Stimulated activated CD8-positive, alpha-beta memory T cell treated with anti-CD3 and anti-CD28 coated beads, Interleukin-15, amount 100 ng/mL, for 1 hour (primary cell): ENCODE data around the gene CNDP1.

Experiments used
- DNase-seq: peaks from one replicate; pipeline ENCODE4 v3.0.0-alpha.2; 2020; ENCODE audit warnings: low read depth

Gene CNDP1

DNA sequence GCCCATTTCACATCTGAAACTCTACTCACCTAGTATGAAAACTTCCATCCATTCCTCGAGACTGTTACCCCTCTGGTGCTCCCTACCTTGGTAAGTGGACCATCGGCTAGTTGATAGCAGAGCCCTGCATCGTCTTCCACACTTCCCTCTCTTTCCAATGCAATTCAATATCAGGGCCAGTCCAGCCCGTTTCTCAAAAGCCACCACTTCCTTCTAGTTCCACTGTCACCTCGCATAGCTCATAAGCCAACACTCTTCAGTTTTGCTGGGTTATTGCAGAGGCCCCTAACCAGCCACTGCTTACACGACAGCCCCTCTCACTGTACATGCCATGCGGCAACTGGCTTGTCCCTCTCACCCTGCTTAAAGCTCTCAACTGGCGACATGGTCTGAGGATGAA is 53.1 kb downstream of the CNDP1 start:
- DNase-seq: no peak

DNA sequence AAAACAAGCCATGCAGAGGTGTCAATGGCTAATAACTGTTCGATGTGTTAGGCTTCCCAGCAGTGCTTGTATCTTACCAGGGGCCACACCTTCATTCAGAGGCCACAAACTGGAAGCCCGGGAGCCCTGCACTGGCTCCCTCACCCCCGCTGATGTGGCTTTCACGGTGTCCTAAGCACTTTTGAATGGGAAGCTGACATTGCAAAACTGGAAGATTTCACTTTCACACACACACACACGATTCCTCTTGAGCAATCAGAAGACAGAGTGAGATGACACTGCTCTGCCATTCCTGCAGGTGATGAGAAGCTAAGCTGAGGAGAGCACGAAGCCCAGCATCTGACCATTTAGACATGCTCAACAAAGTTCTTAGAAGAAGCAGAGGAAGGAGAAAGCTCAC is 54.7 kb downstream of the CNDP1 start:
- no peak for DNase-seq

DNA sequence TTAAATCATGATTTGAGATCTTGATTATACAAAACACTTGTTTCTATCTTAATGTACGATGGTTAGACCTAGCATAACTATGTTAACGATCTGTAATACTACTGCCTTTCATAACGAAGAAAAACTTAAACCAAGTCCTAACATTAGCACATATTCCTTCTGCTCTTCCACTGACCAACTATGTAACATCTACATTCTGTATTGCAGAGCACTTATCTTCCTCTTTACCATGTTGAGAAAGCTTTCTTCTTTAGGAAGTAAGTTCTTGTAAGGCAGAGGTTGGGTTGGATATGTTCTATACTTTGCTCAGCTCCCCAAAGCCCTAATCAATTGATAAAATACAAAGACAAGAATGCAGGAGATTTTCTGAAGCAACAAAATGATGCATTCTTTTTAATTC is 55.5 kb downstream of the CNDP1 start:
- DNase-seq: no peak

DNA sequence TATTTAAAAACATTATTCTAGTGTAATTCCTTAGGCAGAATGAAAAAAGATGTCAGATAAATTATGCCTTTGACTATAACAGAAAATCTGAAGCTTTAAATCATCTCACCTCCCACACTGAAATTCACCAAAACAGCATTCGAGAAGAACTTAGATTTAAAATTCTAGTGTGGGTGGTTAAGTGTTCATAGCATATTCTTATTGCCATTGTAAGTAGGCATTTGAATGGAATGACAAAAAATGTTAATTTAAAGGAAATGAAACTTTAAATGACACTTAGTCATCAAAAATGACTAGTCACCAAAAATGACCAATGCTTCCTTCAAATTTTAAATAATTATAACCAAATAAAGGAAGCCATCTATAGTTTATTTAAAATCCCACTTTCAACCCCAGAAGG is 56.4 kb downstream of the CNDP1 start:
- DNase-seq: no peak

DNA sequence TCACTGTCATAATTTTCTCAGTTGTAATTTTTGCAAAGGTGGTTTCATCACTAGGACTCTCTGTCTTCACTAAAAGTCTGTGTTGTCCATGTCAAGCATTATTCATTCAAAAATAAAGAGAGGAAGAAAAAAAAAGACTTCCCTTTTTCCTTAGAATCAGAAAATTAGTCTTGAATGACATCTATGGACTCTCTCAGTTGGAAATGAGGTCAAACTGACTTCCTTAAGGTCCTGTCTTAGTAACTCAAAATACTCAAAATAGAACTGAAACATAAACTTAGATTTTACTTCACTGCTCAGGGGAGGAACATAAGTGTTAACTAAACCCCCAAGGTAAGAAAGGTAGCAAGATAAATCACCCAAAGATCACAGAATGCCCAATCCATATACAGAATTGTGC is 61.1 kb downstream of the CNDP1 start:
- DNase-seq: no peak

DNA sequence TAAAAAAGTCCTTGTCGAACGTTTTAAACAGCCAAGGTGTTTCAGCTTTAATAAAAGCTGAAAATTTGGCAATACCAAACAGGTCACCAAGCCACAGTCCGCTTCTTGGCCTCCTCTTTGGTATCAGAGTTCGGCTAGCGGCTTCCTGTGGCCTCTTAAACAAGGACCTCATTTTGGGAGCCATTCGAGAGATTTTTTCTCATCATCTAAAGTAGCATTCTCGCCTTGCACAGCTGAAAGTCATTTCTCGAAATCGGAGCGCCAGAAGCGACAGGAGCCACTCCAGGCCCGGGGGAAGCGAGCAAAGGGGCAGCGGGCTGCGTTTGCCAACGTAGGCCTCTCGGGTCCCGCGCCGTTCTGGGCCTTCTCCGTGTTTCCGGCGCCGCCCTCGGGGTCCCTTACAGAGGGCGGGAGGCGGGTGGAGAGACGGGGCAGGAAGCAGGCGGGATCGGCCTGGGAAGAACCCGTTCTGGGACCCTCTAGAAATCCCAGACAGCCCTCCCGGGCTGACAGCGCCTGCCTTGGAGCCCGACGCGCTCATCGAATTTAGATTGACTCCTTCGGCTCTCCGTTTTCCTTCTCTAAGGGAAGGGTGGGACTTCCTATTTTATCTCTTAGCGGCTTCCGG is 62.8 kb downstream of the CNDP1 start:
- peak; percentile 41 for DNase-seq

DNA sequence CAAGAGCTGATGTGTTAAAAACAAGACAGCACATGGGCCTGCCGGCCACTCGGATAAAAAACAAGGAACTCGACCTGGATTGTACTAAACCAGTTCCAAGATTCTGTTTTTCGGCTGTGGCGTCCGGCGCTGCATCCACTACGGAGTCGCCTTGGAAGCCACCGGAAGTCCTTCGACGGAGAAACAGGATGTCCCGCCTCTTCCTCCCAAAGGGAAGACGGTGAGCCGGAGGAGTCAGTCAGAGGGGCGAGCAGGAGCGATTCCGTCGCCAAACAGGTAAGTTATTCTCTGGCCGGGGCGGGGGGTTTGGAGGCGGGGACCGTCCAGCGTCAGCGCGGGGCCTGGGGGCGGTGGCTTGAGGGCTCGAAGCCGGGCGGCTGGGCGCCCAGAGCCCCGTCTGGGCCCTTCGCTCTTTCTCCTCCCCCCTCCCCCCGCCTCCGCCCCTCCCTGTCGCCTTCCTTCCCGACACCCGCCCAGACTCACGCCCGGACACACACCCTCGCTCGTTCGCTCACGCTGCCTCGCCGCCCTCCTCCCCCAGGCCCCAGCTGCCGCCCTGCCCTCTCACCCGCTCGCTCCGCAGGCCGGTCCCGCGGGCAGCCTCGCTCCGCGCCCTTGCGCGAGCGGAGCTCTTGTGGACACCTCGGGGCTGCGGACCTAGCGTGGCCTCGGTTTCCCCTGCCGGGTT is 63.5 kb downstream of the CNDP1 start, which contains the start of gene ZNF407:
ZNF407 (plus strand) TSS at position 209 of the 688 bp plus-strand sequence. CDS start 33,150 bp downstream, outside the sequence.
- DNase-seq: peak; percentile 86

DNA sequence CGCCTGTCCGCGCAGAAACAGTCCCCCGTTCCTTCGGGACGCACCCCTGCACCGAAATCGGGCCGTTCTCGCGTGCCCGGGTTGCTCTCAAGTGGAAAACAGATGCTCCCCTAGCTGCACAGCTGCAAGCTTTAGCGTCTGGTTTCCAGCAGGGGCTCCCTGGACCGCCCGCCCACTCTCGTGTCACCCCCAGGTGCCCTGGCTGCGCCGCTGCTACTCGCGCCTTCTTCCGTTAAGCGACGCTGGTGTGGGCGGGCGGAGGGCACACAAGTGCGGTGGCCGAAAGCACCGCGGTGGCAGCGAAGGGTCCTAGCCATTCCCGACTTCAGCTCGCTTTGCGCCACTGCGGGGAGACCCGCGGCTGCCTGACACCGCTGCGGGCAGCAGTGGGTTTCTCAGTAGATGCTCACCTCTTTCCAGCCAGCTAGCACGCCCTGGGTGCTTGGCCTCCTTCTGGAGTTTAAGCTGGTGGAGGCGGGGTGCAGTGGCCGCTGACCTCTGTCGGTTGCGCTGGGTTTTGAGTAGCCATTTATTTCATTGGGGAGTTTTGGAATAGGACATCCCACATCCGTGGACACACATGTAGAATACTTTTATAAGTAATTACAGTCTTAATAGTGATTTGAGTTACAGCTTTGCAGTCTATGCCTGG is 64.2 kb downstream of the CNDP1 start:
- peak; percentile 35 for DNase-seq

DNA sequence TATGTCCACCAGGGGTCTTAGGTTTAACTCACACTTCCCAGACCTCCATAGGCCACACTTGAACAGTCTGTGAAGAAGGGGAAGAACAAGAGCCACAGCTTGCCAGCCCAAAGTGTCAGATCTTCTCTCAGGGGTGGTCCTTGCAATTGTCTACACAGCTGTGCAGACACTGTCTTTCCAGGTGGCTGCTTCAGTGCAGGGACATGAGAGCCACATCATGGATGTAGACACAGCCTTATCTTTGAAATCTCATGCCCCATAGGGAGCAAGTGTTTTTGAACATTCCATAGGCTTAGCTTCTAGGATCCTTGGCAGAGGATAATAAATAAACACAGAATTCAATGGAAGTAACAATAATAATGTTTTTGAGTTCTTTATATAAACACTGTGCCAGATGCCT is 70.1 kb downstream of the CNDP1 start:
- no peak for DNase-seq

DNA sequence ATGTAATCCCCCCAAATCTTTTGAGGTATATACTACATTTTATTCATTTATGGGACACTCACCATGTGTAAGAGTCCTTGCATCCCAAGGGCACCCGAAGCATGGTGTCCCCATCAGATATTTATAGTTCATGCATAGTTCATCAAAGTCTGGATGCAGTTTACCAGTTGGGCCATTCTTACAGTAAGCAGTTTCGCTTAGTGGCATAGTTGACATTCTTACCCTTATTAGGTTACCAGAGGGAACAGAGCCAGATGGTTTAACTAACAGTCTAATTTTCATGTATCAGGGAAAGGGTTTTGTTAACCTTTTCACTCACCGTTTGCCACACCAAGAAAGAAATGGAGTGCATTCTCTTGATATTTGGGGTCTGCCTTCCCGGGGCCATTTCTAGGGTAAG is 70.5 kb downstream of the CNDP1 start:
- no peak for DNase-seq

DNA sequence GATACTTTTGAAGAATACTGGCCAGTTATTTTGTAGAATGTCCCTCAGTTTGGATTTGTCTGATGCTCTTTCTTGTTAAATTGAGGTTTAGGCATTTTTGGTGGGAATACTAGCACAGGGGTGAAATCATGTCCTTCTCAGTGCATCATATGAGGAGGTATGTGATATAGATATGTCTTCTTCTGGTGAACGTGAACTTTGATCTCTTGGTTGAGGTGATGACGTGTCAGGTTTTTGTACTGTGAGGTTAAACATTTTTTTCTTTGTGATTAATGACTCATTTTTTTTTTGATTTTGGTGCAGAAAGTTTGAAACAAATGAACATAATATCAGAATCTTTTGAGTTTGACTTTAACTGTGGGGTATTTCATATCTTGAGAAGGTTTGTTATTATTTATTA is 74.4 kb downstream of the CNDP1 start:
- DNase-seq: no peak

DNA sequence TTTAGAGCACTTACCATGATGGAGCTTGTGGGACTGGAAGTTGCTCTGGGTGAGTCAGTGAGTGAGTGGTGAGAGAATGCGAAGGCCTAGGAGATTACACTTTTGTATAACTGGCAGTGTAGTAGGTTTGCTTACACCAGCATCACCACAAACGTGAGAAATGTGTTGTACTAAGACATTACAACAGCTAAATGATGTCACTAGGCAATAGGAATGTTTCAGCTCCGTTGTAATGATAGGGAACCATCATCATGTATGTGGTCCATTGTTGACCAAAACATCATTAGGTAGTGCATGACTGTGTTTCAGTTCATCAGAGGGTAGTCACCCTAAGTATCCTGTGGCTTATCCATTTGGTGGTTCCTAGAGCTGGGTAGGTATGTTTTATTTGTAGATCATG is 75.2 kb downstream of the CNDP1 start:
- no peak for DNase-seq

DNA sequence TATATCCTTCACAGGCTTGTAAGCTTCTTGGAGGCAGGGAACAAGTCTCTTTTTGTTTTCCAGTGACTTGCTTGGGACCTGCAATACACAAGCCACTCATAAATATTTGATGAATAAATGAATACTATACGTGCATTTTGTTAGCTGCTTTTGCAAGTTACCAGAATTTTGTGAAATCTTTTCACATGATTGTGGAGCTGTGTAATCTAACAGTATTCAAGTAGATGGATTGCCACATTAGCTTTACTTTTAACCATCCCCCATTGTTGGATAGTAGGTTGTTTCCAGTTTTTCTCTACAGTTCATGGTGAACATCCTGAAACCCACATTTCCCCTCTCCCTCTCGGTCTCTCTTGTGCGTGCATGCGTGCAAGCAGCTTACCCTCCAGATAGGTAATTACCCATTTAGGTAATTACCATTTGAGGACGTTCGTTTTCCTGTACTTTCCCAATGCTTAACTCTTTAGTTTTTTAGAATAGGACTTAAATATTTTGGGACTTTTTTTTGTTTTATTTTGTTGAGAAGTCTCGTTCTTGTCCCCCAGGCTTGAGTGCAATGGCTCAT is 75.8 kb downstream of the CNDP1 start:
- no peak for DNase-seq

DNA sequence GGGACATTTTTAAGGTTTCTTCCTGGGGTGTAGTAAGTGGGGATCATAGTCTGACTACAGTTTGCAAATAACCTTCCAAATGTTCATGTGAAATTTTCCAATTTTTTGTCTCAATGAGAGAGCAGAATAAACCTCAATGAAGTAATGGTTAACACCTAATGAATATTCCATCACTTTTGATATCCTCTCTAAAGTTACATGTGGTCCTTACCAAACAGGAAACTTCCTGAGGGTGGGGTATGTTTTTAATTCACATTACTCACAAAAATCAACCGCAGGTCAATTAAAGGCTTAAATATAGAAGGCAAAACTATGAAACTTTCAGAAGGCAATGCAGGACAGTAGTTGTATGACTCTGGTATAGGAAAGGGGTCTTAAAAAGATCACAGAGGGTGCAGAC is 76.6 kb downstream of the CNDP1 start:
- DNase-seq: no peak

DNA sequence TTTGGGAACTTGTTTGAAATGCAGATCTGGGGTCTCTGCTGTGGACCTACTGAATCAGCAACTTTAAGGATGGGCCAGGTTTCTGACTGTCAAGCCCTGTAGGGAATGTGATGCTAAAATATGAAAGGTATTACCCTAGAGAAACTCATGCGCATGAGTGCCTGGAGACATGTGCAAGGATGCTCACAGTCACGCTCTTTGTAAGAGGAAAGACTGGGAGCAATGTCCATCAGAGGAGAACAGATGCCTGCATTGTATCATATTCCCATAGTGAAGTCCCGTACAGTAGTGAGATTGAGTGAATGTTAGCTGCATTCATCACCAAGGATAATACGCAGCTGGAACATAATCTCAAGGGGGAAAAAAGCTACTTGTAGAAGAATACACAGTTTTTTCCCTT is 77.5 kb downstream of the CNDP1 start:
- no peak for DNase-seq

DNA sequence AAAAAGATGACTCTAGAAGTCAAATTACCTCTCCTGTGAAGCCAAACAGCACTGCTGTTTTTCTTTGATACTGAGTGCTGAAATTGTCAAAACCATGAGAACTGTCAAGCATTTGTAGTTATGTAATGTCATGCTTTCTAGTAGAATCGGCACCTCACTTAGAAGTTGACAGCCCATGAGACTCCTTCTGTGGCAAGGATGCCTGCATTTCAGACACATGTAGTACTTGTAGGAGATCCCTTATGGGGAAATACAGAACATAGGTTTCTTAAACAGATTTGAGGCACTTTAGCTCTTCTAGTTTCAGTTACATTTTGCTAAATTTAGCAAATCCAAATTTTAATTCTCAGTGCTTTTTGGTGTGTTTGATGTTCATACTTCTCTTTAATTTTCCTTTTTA is 79.1 kb downstream of the CNDP1 start:
- DNase-seq: no peak

DNA sequence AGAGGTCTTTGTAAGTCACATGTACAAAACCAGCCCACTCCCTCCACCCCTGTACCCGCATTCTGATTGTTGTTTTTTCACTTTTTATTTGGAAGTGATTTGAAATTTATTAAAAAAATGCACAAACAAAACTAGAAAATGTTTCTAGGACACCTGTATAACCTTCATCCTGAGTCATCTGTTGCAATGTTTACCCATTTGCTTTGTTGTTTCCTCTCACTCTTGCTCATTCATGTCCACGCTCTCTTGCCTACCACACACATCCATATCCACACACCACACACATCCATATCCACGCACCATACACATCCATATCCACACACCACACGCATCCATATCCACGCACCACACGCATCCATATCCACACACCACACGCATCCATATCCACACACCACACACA is 82.2 kb downstream of the CNDP1 start:
- no peak for DNase-seq

DNA sequence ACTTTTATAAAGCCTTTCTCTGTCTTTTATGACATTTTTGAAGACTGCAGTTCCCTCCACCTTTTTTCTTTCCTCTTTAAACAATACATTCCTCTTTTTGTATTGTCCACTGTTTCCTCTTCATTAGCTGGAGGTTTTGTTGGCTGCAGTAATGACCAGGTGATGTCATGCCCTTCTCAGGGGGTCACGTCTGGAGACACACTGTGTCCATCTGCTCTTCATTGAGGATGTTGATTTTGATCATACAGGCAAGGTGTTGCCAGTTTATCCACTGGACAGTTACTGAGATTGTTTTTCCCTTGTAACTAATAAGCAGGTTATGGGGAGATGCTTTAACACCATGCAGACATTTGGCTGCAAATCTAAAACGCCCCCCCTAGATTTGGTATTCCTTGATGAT is 83.2 kb downstream of the CNDP1 start:
- DNase-seq: no peak

DNA sequence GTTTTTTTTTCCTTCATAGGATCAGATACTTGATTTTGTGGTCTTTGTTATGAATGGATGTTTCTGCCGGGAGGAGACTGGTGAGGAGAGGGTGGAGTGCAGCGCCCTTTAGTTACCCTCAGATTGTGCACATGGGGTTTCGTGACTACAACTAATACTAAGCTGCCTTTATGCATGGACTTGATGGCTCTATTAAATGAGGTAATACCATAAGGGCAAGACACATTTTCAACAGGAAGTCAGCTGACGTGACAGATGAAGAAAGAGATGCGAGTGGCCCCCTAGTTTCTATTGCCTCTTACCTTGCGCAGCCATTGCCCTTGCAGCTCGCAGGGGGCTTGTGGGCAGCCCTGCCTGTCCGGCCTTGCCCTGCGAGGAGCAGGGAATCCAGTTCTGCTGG is 87.8 kb downstream of the CNDP1 start:
- DNase-seq: no peak

DNA sequence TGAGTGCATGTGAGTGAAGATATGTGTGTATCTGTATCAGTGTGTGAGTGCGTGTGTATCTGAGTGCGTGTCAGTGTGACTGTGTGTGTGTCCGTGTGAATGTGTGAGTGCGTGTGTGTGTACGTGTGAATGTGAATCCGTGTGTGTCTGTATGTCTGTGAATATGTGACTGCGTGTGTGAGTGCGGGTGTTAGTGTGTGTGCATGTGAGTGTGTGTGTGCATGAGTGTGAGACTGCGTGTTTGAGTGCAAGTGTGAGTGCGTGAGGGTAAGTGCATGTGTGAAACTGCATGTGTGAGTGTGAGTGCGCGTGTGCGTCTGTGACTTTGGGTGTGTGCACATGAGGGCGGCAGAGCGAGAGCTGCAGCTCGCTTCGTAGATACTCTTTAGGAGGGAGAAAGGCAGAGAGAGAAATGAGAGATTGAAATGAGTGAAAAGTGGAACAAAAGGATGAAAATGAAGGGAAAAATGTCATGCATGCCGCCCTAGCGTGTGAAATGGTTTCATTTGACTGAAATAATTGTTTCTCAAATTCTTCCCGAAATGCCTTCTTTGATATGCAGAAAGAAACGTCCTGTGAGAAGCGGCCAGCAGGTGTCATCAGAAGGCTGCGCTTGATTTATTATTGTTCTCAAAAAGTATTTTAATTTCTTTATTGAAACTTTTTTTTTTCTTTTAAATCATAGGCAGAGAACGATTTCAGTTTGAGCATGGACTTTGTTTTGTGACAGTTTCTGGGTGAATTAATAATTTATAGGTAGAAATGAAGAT is 88.9 kb downstream of the CNDP1 start:
- DNase-seq: no peak

DNA sequence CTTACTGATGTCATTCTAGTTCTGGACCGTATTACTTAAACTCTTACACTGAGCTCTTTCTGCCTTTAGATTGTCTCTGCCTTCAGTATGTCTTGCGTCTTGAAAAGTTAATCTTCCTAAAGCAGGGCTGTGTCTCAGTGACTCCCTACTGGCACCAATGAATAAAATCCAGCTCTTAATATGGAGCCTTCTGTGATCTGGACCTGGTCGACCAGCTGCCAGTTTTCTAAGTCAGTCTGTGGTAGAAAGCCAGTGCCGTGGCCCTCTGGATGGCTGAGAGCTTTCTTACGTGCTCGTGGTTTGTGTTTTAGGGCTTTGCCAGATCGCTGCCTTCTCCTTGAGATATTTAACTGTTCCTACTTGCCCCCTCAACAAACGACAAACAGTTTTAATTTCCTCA is 90.2 kb downstream of the CNDP1 start:
- no peak for DNase-seq

DNA sequence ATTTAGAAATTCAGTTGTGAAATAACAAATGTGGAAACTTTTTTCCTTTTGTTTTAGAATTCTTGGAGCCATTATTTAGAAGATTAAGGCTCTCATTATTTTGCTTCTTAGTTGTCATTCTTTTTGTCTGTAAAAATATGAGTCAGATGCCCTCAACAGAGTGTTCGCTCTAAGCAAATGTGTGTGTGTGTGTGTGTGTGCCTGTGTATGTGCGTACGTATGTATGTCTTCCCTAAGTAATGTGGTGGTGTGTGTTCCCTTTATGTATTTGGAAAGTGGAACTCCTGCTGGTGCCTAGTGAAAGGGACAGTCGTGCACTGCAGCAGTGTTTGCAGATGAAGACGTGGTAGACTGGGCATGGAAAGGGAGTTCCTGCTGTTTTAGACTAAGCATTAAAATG is 90.9 kb downstream of the CNDP1 start:
- DNase-seq: no peak
